Measurements from ENCODE around the gene PIK3CD.

PIK3CD gene

GRCh38 chr1:9721606-9722377, 70.3 kb downstream of the PIK3CD start:
- peak; percentile 77 for DNase-seq

GRCh38 chr1:9722378-9722749, 70.8 kb downstream of the PIK3CD start:
- no peak for DNase-seq

- no peak for DNase-seq
These were observed 71.7 kb downstream of the PIK3CD start for GRCh38 chr1:9723068-9723805.

GRCh38 chr1:9723926-9724325, 72.4 kb downstream of the PIK3CD start:
- no peak for DNase-seq

- peak; percentile 67 for DNase-seq
These were observed 73.4 kb downstream of the PIK3CD start for GRCh38 chr1:9724706-9725476.

- no peak for DNase-seq
These were observed 74.9 kb downstream of the PIK3CD start for GRCh38 chr1:9726406-9726805.

GRCh38 chr1:9726905-9727595, 75.5 kb downstream of the PIK3CD start:
- DNase-seq = no peak

GRCh38 chr1:9728451-9729295, 77.1 kb downstream of the PIK3CD start:
- peak; percentile 51 for DNase-seq

- DNase-seq = no peak
These were observed 78.0 kb downstream of the PIK3CD start for GRCh38 chr1:9729523-9729922.

- DNase-seq = peak; percentile 72
These were observed 78.8 kb downstream of the PIK3CD start for GRCh38 chr1:9730096-9730901.

- DNase-seq = no peak
These were observed 79.6 kb downstream of the PIK3CD start for GRCh38 chr1:9731051-9731537.

GRCh38 chr1:9731561-9731960, 80.0 kb downstream of the PIK3CD start:
- no peak for DNase-seq

- no peak for DNase-seq
These were observed 80.8 kb downstream of the PIK3CD start for GRCh38 chr1:9732123-9732971.

- no peak for DNase-seq
These were observed 81.7 kb downstream of the PIK3CD start for GRCh38 chr1:9733160-9733789.

- no peak for DNase-seq
These were observed 84.3 kb downstream of the PIK3CD start for GRCh38 chr1:9735800-9736199.

- DNase-seq = no peak
These were observed 84.7 kb downstream of the PIK3CD start for GRCh38 chr1:9736241-9736640.

GRCh38 chr1:9737057-9737456, 85.5 kb downstream of the PIK3CD start:
- no peak for DNase-seq

GRCh38 chr1:9737671-9738070, 86.1 kb downstream of the PIK3CD start:
- DNase-seq = no peak

- no peak for DNase-seq
These were observed 92.7 kb downstream of the PIK3CD start for GRCh38 chr1:9744106-9744799.

All from CD4-positive, alpha-beta T cell treated with Interferon gamma for 1 hour (primary cell).